Neural progenitor cell (in vitro differentiated cells): ENCODE data around the gene OR11L1. TPM values are rescaled to one million over a fixed set of nuclear protein-coding genes. Genes with fewer than 3 reads are reported as not detected.

ENCODE experiments used
- DNase-seq: peaks from one replicate; pipeline ENCODE4 v3.0.0-alpha.2; 2016; ENCODE audit warnings: low spot score
- H2AFZ ChIP-seq: fragments of 200-600 bp; sonication (generic); replicated peaks from 2 replicates; pipeline ENCODE4 v1.6.1; 2016; ENCODE audit warnings: antibody characterized with exemption
- H3F3A ChIP-seq: fragments of 200-600 bp; sonication (generic); 2 replicates; pipeline ENCODE4 v1.6.1; 2016; ENCODE audit warnings: antibody characterized with exemption, low read depth
- H3K27ac ChIP-seq: fragments of 200-600 bp; sonication (generic); 2 replicates; pipeline ENCODE4 v1.5.1; 2016; ENCODE audit warnings: mild to moderate bottlenecking
- H3K27me3 ChIP-seq: fragments of 200-600 bp; sonication (generic); 2 replicates; pipeline ENCODE4 v1.6.1; 2016; ENCODE audit warnings: mild to moderate bottlenecking, moderate library complexity
- H3K36me3 ChIP-seq: fragments of 200-600 bp; sonication (generic); 2 replicates; pipeline ENCODE4 v1.5.1; 2016
- H3K4me1 ChIP-seq: fragments of 200-600 bp; sonication (generic); 2 replicates; pipeline ENCODE4 v1.6.1; 2016; ENCODE audit warnings: mixed run types
- H3K4me2 ChIP-seq: fragments of 200-600 bp; sonication (generic); 2 replicates; pipeline ENCODE4 v1.6.1; 2016
- H3K4me3 ChIP-seq: fragments of 200-600 bp; sonication (generic); 2 replicates; pipeline ENCODE4 v1.5.1; 2016
- H3K79me2 ChIP-seq: fragments of 200-600 bp; sonication (generic); 2 replicates; pipeline ENCODE4 v1.6.1; 2016; ENCODE audit warnings: low read depth
- H3K9ac ChIP-seq: fragments of 200-600 bp; sonication (generic); 2 replicates; pipeline ENCODE4 v1.6.1; 2016
- H3K9me3 ChIP-seq: fragments of 200-600 bp; sonication (generic); 2 replicates; pipeline ENCODE4 v1.5.1; 2016; ENCODE audit warnings: low read depth
- H4K20me1 ChIP-seq: fragments of 200-600 bp; sonication (generic); 2 replicates; pipeline ENCODE4 v1.6.1; 2016; ENCODE audit warnings: low read depth
- H3K27ac Mint-ChIP-seq: 3 replicates; pipeline ENCODE4 v1.8.0; 2021; ENCODE audit warnings: mixed read lengths
- H3K27me3 Mint-ChIP-seq: 2 replicates; pipeline ENCODE4 v1.8.0; 2022; ENCODE audit warnings: low read depth, mild to moderate bottlenecking, inconsistent platforms, moderate library complexity, mixed read lengths; ENCODE audit not compliant: insufficient read depth
- H3K36me3 Mint-ChIP-seq: 3 replicates; pipeline ENCODE4 v1.8.0; 2021; ENCODE audit warnings: mixed read lengths
- H3K4me1 Mint-ChIP-seq: 3 replicates; pipeline ENCODE4 v1.8.0; 2021; ENCODE audit warnings: mixed read lengths
- H3K4me3 Mint-ChIP-seq: 3 replicates; pipeline ENCODE4 v1.8.0; 2021; ENCODE audit warnings: mild to moderate bottlenecking, moderate library complexity, mixed read lengths
- H3K9me3 Mint-ChIP-seq: 3 replicates; pipeline ENCODE4 v1.8.0; 2020; ENCODE audit warnings: mixed read lengths
- EZH2 ChIP-seq: fragments of 200-600 bp; sonication (generic); IDR thresholded peaks from 2 replicates; pipeline ENCODE4 v1.6.1; 2017; ENCODE audit warnings: antibody characterized with exemption, mild to moderate bottlenecking, moderate library complexity
- EZH2phosphoT487 ChIP-seq: fragments of 200-600 bp; sonication (generic); IDR thresholded peaks from 2 replicates; pipeline ENCODE4 v1.6.1; 2017; ENCODE audit warnings: antibody characterized with exemption
- total RNA-seq: library from RNA; depleted of rRNA; stranded (reverse); fragments of >200 nt; gene quantifications from 2 replicates; pipeline ENCODE4 v1.2.3, GENCODE V29; 2015; ENCODE audit warnings: low replicate concordance
- TF ChIP-seq, protein P1 (sequence below): fragments of 200-600 bp; sonication (generic); IDR thresholded peaks from 2 replicates; pipeline ENCODE4 v1.5.1; 2017; ENCODE audit warnings: antibody characterized with exemption, mild to moderate bottlenecking

Gene OR11L1
- total RNA-seq, 1 donor from 2014 or later = not detected

DNA sequence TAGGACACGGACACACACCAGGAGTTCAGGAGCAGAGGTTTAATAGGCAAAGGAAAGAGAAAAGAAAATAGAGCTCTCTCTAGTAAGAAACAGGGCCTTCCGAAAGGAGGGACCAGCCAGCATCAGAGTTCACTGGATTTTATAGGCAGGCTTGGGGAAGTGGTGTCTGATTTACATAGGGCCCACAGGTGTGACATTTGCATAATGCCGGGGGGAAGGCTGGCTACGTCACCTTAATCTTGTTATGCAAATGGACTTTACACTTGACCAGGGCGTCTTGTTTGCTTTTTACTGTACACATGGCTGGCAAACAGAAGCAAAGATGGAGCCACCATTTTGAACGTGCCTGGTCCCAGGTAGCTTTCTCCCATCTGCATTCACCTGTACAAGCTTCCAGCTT, 17.7 kb downstream of the OR11L1 start, which contains the start of gene OR14A16:
Gene OR14A16, minus strand, starts transcription at position 97 of the 400 bp plus-strand sequence. CDS start 8,390 bp downstream, outside the sequence.
- no peak within 1 kb of the TSS for H3K4me3 Mint-ChIP-seq
- Histone ChIP-seq H3K9ac (no peak within 1 kb of the TSS), H4K20me1 (no peaks in the 10 kb centered on the region), H3K9me3 (peaks cover 20% of the 10 kb centered on the region), H3K4me2 (no peak within 1 kb of the TSS), H3K4me1 (no peaks in the 10 kb centered on the region), H3F3A (no peaks in the 10 kb centered on the region), H2AFZ (no peak within 1 kb of the TSS), H3K36me3 (no peaks in the 10 kb centered on the region), H3K79me2 (no peaks in the 10 kb centered on the region), H3K4me3 (no peak within 1 kb of the TSS), H3K27ac (no peak within 1 kb of the TSS), H3K27me3 (no peaks in the 10 kb centered on the region)
- no peak for DNase-seq
- peaks cover 2% of the 10 kb centered on the region for H3K27me3 Mint-ChIP-seq
- no peaks in the 10 kb centered on the region for H3K36me3 Mint-ChIP-seq
- TF ChIP-seq EZH2 = no peak
- TF ChIP-seq, protein P1, sequence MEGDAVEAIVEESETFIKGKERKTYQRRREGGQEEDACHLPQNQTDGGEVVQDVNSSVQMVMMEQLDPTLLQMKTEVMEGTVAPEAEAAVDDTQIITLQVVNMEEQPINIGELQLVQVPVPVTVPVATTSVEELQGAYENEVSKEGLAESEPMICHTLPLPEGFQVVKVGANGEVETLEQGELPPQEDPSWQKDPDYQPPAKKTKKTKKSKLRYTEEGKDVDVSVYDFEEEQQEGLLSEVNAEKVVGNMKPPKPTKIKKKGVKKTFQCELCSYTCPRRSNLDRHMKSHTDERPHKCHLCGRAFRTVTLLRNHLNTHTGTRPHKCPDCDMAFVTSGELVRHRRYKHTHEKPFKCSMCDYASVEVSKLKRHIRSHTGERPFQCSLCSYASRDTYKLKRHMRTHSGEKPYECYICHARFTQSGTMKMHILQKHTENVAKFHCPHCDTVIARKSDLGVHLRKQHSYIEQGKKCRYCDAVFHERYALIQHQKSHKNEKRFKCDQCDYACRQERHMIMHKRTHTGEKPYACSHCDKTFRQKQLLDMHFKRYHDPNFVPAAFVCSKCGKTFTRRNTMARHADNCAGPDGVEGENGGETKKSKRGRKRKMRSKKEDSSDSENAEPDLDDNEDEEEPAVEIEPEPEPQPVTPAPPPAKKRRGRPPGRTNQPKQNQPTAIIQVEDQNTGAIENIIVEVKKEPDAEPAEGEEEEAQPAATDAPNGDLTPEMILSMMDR = no peak
- TF ChIP-seq EZH2phosphoT487 = no peak
- no peaks in the 10 kb centered on the region for H3K9me3 Mint-ChIP-seq
- H3K27ac Mint-ChIP-seq = no peak within 1 kb of the TSS
- no peaks in the 10 kb centered on the region for H3K4me1 Mint-ChIP-seq

DNA sequence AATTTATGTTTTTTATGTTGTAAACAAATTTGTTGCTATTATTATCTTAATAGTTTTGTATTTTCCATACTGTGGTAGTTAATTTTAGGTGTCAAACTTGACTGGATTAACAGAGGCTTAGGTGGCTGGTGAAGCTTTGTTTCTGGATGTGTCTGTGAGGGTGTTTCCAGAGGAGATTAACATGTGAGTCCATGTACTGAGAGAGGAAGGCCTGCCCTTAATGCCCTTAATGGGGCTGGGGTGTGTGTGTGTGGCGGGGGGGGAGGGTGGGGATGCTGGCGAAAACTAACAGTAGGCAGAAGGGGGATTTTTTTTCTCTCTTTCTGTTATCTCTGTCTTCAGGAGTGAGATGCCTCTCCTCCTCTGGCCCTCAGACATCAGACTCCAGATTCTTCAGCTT, 19.6 kb downstream of the OR11L1 start:
- TF ChIP-seq EZH2 (no peak), EZH2phosphoT487 (no peak)
- TF ChIP-seq, protein P1 = no peak
- no peak overlapping the region for H3K27ac ChIP-seq
- Mint-ChIP-seq H3K27me3 (no peaks in the 10 kb centered on the region), H3K27ac (no peak overlapping the region), H3K4me3 (no peak overlapping the region), H3K4me1 (no peaks in the 10 kb centered on the region), H3K9me3 (no peaks in the 10 kb centered on the region), H3K36me3 (no peaks in the 10 kb centered on the region)
- H3K4me2 ChIP-seq = no peak overlapping the region
- no peak overlapping the region for H3K9ac ChIP-seq
- H3K36me3 ChIP-seq = no peaks in the 10 kb centered on the region
- H2AFZ ChIP-seq = no peak overlapping the region
- no peaks in the 10 kb centered on the region for H3K4me1 ChIP-seq
- H3K79me2 ChIP-seq = no peaks in the 10 kb centered on the region
- no peak for DNase-seq
- no peaks in the 10 kb centered on the region for H3K27me3 ChIP-seq
- H4K20me1 ChIP-seq = no peaks in the 10 kb centered on the region
- H3K4me3 ChIP-seq = no peak overlapping the region
- H3K9me3 ChIP-seq = peaks cover 27% of the 10 kb centered on the region
- H3F3A ChIP-seq = no peaks in the 10 kb centered on the region

DNA sequence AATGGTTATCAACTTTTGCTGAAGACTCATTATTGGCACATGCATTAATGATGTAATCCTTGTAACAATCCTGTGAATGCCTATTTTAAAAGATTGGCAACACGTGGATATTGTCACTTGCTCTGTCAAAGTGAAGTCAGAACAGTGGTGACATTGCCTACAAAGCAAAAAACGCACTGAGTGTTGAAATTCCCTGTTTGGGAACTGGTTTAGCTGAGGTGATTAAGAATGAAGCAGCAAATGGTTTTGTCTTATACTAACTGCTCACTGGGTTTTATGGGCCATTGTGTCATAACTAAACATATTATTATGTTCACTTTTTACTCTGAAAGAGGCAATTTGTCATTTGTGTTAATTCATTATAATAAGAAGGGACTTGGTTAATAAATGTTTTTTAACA, 29.1 kb downstream of the OR11L1 start:
- Histone ChIP-seq H2AFZ (no peak overlapping the region), H3K79me2 (no peaks in the 10 kb centered on the region), H3K27ac (no peak overlapping the region), H3K9ac (no peak overlapping the region), H3K9me3 (peaks cover 21% of the 10 kb centered on the region), H3K36me3 (no peaks in the 10 kb centered on the region), H3F3A (no peaks in the 10 kb centered on the region), H3K4me3 (no peak overlapping the region), H4K20me1 (no peaks in the 10 kb centered on the region), H3K4me2 (no peak overlapping the region), H3K4me1 (no peaks in the 10 kb centered on the region), H3K27me3 (no peaks in the 10 kb centered on the region)
- Mint-ChIP-seq H3K36me3 (no peaks in the 10 kb centered on the region), H3K4me3 (no peak overlapping the region), H3K27ac (no peak overlapping the region), H3K4me1 (no peaks in the 10 kb centered on the region), H3K9me3 (peaks cover 2% of the 10 kb centered on the region), H3K27me3 (no peaks in the 10 kb centered on the region)
- no peak for DNase-seq
- no peak for TF ChIP-seq EZH2phosphoT487
- no peak for TF ChIP-seq EZH2
- TF ChIP-seq, protein P1 = no peak
